GM12878 (cell line): Measurements from ENCODE around the gene MAP4.

Experiments
- CTCF ChIP-seq, 3 experiments: IDR thresholded peaks in 2 of 3; conservative IDR thresholded peaks in 1 of 3; 2 replicates each; pipeline ENCODE4 v1.5.1; 2011; ENCODE audit warnings: low read depth in 3 of 3, low read length in 3 of 3, mild to moderate bottlenecking in 3 of 3, control low read depth in 2 of 3, moderate library complexity in 2 of 3, inconsistent platforms in 1 of 3, mixed read lengths in 1 of 3; ENCODE audit not compliant: control insufficient read depth in 2 of 3, insufficient read depth in 1 of 3; ENCODE audit errors: extremely low read depth in 1 of 3
- FOS ChIP-seq: IDR thresholded peaks from 3 replicates; pipeline ENCODE4 v1.6.1; 2011; ENCODE audit warnings: borderline replicate concordance; ENCODE audit not compliant: insufficient read length; ENCODE audit errors: extremely low read depth
- GABPA ChIP-seq: IDR thresholded peaks from 2 replicates; pipeline ENCODE4 v1.6.1; 2014; ENCODE audit warnings: antibody characterized with exemption, low read depth, mild to moderate bottlenecking, inconsistent platforms
- NFIC ChIP-seq: IDR thresholded peaks from 2 replicates; pipeline ENCODE4 v1.6.1; 2012; ENCODE audit warnings: low read depth, mild to moderate bottlenecking, inconsistent platforms, low read length, moderate library complexity
- POLR2AphosphoS5 ChIP-seq: IDR thresholded peaks from 2 replicates; pipeline ENCODE4 v1.6.1; 2011; ENCODE audit warnings: mild to moderate bottlenecking, low read length, inconsistent platforms
- RAD21 ChIP-seq: IDR thresholded peaks from 2 replicates; pipeline ENCODE4 v1.6.1; 2011; ENCODE audit warnings: mild to moderate bottlenecking, low read depth, low read length, moderate library complexity; ENCODE audit not compliant: insufficient read depth
- RB1 ChIP-seq: fragments of 450-650 bp; formaldehyde crosslinking; IDR thresholded peaks from 2 replicates; pipeline ENCODE4 v1.6.1; 2017; ENCODE audit warnings: mild to moderate bottlenecking, borderline replicate concordance
- SRF ChIP-seq, 2 experiments: IDR thresholded peaks; 2 replicates each; pipeline ENCODE4 v1.6.1; 2011; ENCODE audit warnings: low read depth in 2 of 2, low read length in 2 of 2, mild to moderate bottlenecking in 1 of 2, moderate library complexity in 1 of 2
- ZBTB33 ChIP-seq: fragments of 450-650 bp; IDR thresholded peaks from 2 replicates; pipeline ENCODE4 v1.6.1; 2017; ENCODE audit warnings: mild to moderate bottlenecking
- ZNF24 ChIP-seq: fragments of 450-650 bp; IDR thresholded peaks from 2 replicates; pipeline ENCODE4 v1.6.1; 2017; ENCODE audit warnings: antibody characterized with exemption, mild to moderate bottlenecking

- TF ChIP-seq ZBTB33 (no peak), CTCF (IDR thresholded peaks at IDR 0.05 in 2 of 3, conservative IDR thresholded peaks at IDR 0.05 in 1 of 3; ENCODE audit: control insufficient read depth in 2 of 3, extremely low read depth in 1 of 3, insufficient read depth in 1 of 3, low read depth in 3 of 3, low read length in 3 of 3) (no peak), FOS (no peak), RB1 (no peak), RAD21 (no peak), POLR2AphosphoS5 (no peak), NFIC (no peak), SRF (IDR thresholded peaks at IDR 0.05; ENCODE audit: low read depth in 2 of 2, low read length in 2 of 2) (no peak), ZNF24 (no peak), GABPA (no peak)
These were observed 152.7 kb downstream of the MAP4 start for GRCh38 chr3:47863391-47864128.
